HEK293T (cell line): ENCODE results near the gene MC1R.

ENCODE experiments used
- ARNT ChIP-seq: fragments of 450-650 bp; IDR thresholded peaks from 2 replicates; pipeline ENCODE4 v1.6.1; 2017; ENCODE audit warnings: mild to moderate bottlenecking
- BHLHE40 ChIP-seq: fragments of 450-650 bp; IDR thresholded peaks from 2 replicates; pipeline ENCODE4 v1.6.1; 2016; ENCODE audit warnings: mild to moderate bottlenecking, moderate library complexity, borderline replicate concordance
- FOXA1 ChIP-seq: fragments of 450-650 bp; IDR thresholded peaks from 2 replicates; pipeline ENCODE4 v1.6.1; 2016; ENCODE audit warnings: mild to moderate bottlenecking
- FOXM1 ChIP-seq: fragments of 450-650 bp; IDR thresholded peaks from 2 replicates; pipeline ENCODE4 v1.6.1; 2017; ENCODE audit warnings: mild to moderate bottlenecking, borderline replicate concordance
- L3MBTL2 ChIP-seq: fragments of 450-650 bp; conservative IDR thresholded peaks from 2 replicates; pipeline ENCODE4 v1.6.1; 2016; ENCODE audit warnings: mild to moderate bottlenecking
- SP1 ChIP-seq: fragments of 450-650 bp; IDR thresholded peaks from 2 replicates; pipeline ENCODE4 v1.6.1; 2017
- SUZ12 ChIP-seq: fragments of 450-650 bp; IDR thresholded peaks from 2 replicates; pipeline ENCODE4 v1.6.1; 2016; ENCODE audit warnings: mild to moderate bottlenecking
- TARDBP ChIP-seq: fragments of 450-650 bp; IDR thresholded peaks from 2 replicates; pipeline ENCODE4 v1.6.1; 2016
- ZNF384 ChIP-seq: fragments of 450-650 bp; IDR thresholded peaks from 2 replicates; pipeline ENCODE4 v1.6.1; 2016

DNA sequence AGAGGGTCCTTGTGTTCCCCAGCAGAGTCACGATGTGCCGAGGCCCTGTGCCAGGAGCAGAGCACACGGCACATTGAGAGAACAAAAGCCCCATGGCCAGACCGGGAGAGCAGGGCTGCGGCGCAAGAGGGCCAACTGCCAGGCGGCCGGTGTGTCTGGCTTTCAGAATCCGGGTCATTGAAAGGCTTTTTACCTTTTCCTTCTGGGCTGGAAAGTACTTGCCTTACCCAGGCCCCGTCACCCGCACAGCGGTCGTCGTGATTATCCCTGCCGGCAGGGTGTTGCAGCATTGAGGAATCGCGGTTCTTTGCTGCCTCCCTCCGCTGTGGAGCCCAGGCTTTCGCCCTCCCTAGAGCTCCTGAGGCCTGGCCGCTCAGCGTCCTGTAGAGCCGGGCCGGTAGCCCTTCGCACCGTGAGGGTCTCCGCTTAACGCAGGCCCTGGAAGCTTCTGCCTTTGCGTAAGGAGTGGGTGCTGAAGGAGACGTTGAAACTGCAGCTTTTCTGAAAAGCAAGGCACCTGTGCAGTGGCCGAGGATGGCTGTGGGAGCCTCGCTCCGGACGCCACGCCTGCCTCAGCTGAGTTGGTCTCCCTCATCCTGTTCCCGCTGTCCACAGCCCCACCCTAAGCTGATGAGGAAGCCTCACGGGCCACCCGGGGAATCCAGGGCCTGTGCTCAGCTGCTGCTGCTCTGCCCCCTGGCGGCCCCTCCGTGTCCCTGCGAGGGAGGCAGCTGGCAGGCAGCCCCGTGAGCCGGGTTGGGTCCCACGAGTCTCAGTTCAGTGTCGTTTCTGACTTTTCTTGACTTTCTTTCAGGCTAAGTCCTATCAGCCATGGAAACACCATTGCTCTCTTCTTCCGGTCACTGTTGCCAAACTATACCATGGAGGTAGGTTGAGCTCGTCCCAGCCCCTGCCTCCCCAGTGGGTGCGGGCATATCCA lies 8.6 kb upstream of the MC1R start:
- TF ChIP-seq ZNF384 (no peak), FOXA1 (no peak), L3MBTL2 (no peak), BHLHE40 (no peak), SP1 (no peak), FOXM1 (no peak), ARNT (no peak), SUZ12 (no peak), TARDBP (no peak)
